IMR-90 (cell line): Measurements from ENCODE around the gene RAC3. TPM values are rescaled to one million over a fixed set of nuclear protein-coding genes. Genes with fewer than 3 reads are reported as not detected.

Experiments used
- ATAC-seq: fragments of 200-7000 bp; cut with Tn5 transposase; 2 replicates; pipeline ENCODE4 v1.9.1; 2020; ENCODE audit warnings: low read depth, mild to moderate bottlenecking, moderate library complexity
- BruUV-seq: library from RNA; stranded (reverse); fragments of 400-500 nt; replicated peaks from 2 replicates; lab custom pipeline; 2021; lab: Mats Ljungman, UMichigan
- CTCF ChIA-PET: fragments of 300-600 bp; formaldehyde crosslinking; extraction: SDS; loops from one replicate; lab custom pipeline; 2021; ENCODE audit warnings: antibody characterized with exemption; lab: Yijun Ruan, JAX
- POLR2A ChIA-PET: fragments of 300-600 bp; sonication (Branson Sonifier 250); formaldehyde crosslinking; loops from one replicate; lab custom pipeline; 2022; ENCODE audit warnings: antibody characterized with exemption; ENCODE audit not compliant: unreplicated experiment; lab: Charles Lee
- DNase-seq: peaks from one replicate; pipeline ENCODE4 v3.0.0; 2013
- H2AFZ ChIP-seq: replicated peaks from 2 replicates; pipeline ENCODE3; 2013; ENCODE audit warnings: low read length, mild to moderate bottlenecking; ENCODE audit not compliant: poor library complexity
- H2AK5ac ChIP-seq: 2 replicates; pipeline ENCODE4 v1.6.1; 2013; ENCODE audit warnings: low read depth, low read length, inconsistent platforms
- H2AK9ac ChIP-seq: replicated peaks from 2 replicates; pipeline ENCODE3; 2013; ENCODE audit warnings: mild to moderate bottlenecking, low read depth, low read length, moderate library complexity; ENCODE audit not compliant: poor library complexity
- H2BK120ac ChIP-seq: 2 replicates; pipeline ENCODE4 v1.6.1; 2013; ENCODE audit warnings: low read depth, low read length, inconsistent platforms
- H2BK15ac ChIP-seq: 3 replicates; pipeline ENCODE4 v1.6.1; 2013; ENCODE audit warnings: low read depth, low read length, inconsistent platforms
- H2BK20ac ChIP-seq: 2 replicates; pipeline ENCODE4 v1.6.1; 2013; ENCODE audit warnings: low read depth, mild to moderate bottlenecking, inconsistent platforms, low read length, moderate library complexity
- H2BK5ac ChIP-seq: 2 replicates; pipeline ENCODE4 v1.6.1; 2013; ENCODE audit warnings: mild to moderate bottlenecking, low read depth, low read length, inconsistent platforms; ENCODE audit not compliant: poor library complexity, severe bottlenecking
- H3K14ac ChIP-seq: replicated peaks from 2 replicates; pipeline ENCODE4 v1.6.1; 2013; ENCODE audit warnings: low read depth, low read length, inconsistent platforms
- H3K18ac ChIP-seq: 2 replicates; pipeline ENCODE4 v1.6.1; 2013; ENCODE audit warnings: low read depth, low read length, control low read depth
- H3K23ac ChIP-seq: 2 replicates; pipeline ENCODE4 v1.6.1; 2013; ENCODE audit warnings: low read depth, low read length, inconsistent platforms
- H3K27ac ChIP-seq: 2 replicates; pipeline ENCODE4 v1.5.1; 2013; ENCODE audit warnings: mild to moderate bottlenecking, control low read depth, low read length; ENCODE audit not compliant: insufficient read depth
- H3K27me3 ChIP-seq: 2 replicates; pipeline ENCODE4 v1.6.1; 2013; ENCODE audit warnings: low read length; ENCODE audit not compliant: control insufficient read depth, insufficient read depth
- H3K36me3 ChIP-seq: 2 replicates; pipeline ENCODE4 v1.6.1; 2013; ENCODE audit warnings: low read length, mixed read lengths; ENCODE audit not compliant: control insufficient read depth, insufficient read depth
- H3K4ac ChIP-seq: 2 replicates; pipeline ENCODE4 v1.6.1; 2013; ENCODE audit warnings: low read depth, low read length, inconsistent platforms
- H3K4me1 ChIP-seq: 2 replicates; pipeline ENCODE4 v1.6.1; 2013; ENCODE audit warnings: low read length, mixed read lengths; ENCODE audit not compliant: control insufficient read depth, insufficient read depth
- H3K4me2 ChIP-seq: 2 replicates; pipeline ENCODE4 v1.6.1; 2013; ENCODE audit warnings: low read depth, mild to moderate bottlenecking, control low read depth, low read length, moderate library complexity
- H3K4me3 ChIP-seq: 2 replicates; pipeline ENCODE4 v1.5.1; 2013; ENCODE audit warnings: low read depth, mild to moderate bottlenecking, control low read depth, low read length, moderate library complexity; ENCODE audit not compliant: insufficient read depth
- H3K56ac ChIP-seq: 2 replicates; pipeline ENCODE4 v1.6.1; 2013; ENCODE audit warnings: low read length, inconsistent platforms; ENCODE audit not compliant: insufficient read depth; ENCODE audit errors: extremely low read depth
- H3K79me1 ChIP-seq, 2 experiments: 2 replicates each; pipeline ENCODE4 v1.6.1; 2013; ENCODE audit warnings: low read length in 2 of 2, inconsistent platforms in 1 of 2, low read depth in 1 of 2
- H3K9ac ChIP-seq: 2 replicates; pipeline ENCODE4 v1.6.1; 2013; ENCODE audit warnings: low read depth, low read length, control low read depth
- H3K9me1 ChIP-seq: 2 replicates; pipeline ENCODE4 v1.6.1; 2013; ENCODE audit warnings: low read length, inconsistent platforms; ENCODE audit not compliant: insufficient read depth
- H3K9me3 ChIP-seq: 2 replicates; pipeline ENCODE4 v1.6.1; 2013; ENCODE audit warnings: low read length; ENCODE audit not compliant: control insufficient read depth, insufficient read depth
- H4K20me1 ChIP-seq: 2 replicates; pipeline ENCODE4 v1.6.1; 2013; ENCODE audit warnings: low read length, inconsistent platforms; ENCODE audit not compliant: insufficient read depth
- H4K5ac ChIP-seq: 2 replicates; pipeline ENCODE4 v1.6.1; 2013; ENCODE audit warnings: mild to moderate bottlenecking, low read depth, low read length, control low read depth
- H4K8ac ChIP-seq, 2 experiments: 2 replicates each; pipeline ENCODE4 v1.6.1; 2013; ENCODE audit warnings: low read depth in 2 of 2, low read length in 2 of 2, control low read depth in 1 of 2, inconsistent platforms in 1 of 2
- H4K91ac ChIP-seq: 2 replicates; pipeline ENCODE4 v1.6.1; 2013; ENCODE audit warnings: low read depth, low read length, inconsistent platforms; ENCODE audit not compliant: insufficient read depth
- BHLHE40 ChIP-seq: fragments of 150-350 bp; IDR thresholded peaks from 2 replicates; pipeline ENCODE4 v1.6.1; 2016; ENCODE audit warnings: mild to moderate bottlenecking, low read depth, low read length
- CTCF ChIP-seq: conservative IDR thresholded peaks from 2 replicates; pipeline ENCODE4 v1.5.1; 2012; ENCODE audit warnings: mild to moderate bottlenecking, low read depth, low read length, improper control_type of control experiment
- MXI1 ChIP-seq: IDR thresholded peaks from 2 replicates; pipeline ENCODE4 v1.6.1; 2012; ENCODE audit warnings: low read depth, mild to moderate bottlenecking, low read length, moderate library complexity, borderline replicate concordance
- POLR2A ChIP-seq: IDR thresholded peaks from 2 replicates; pipeline ENCODE4 v1.6.1; 2012; ENCODE audit warnings: mild to moderate bottlenecking, low read depth, low read length
- WGBS, 2 experiments: methylation state at CpG; one replicate each; pipeline versions ENCODE4 v1.1.5 to v1.1.7; 2013; ENCODE audit warnings: missing lambda C conversion rate in 2 of 2; ENCODE audit not compliant: insufficient read length in 1 of 2; ENCODE audit errors: extremely low coverage in 2 of 2; 5-methylcytosine and 5-hydroxymethylcytosine counted together
- dilution Hi-C: fragments of 300-500 bp; cut with HindIII; formaldehyde crosslinking; loops from one replicate; pipeline ENCODE4 v1.14.3; 2018; ENCODE audit warnings: low sequenced_read_pairs; ENCODE audit not compliant: unreplicated experiment
- in situ Hi-C: fragments of 300-500 bp; cut with MboI; formaldehyde crosslinking; loops from 3 replicates; pipeline ENCODE4 v1.14.3; 2019; ENCODE audit warnings: low sequenced_read_pairs, inconsistent platforms, mixed read lengths
- intact Hi-C: fragments of 100-400 bp; cut with micrococcal nuclease; formaldehyde crosslinking; loops from 2 replicates; pipeline ENCODE4 v1.10.0; 2022
- polyA plus RNA-seq, 3 experiments: library from polyadenylated mRNA; depleted of rRNA; stranded (reverse); fragments of >200 nt; gene quantifications; 2 replicates each; pipeline ENCODE4 v1.2.3, GENCODE V29; 2012; ENCODE audit warnings: low replicate concordance in 1 of 3
- total RNA-seq: library from RNA; depleted of rRNA; stranded (reverse); fragments of >200 nt; gene quantifications from 2 replicates; pipeline ENCODE4 v1.2.3, GENCODE V29; 2012

Gene RAC3
- total and polyA plus RNA-seq, 2 of the 4 experiments (the other 2 are of a cell fraction): 5.7 to 23.4 TPM

- TF ChIP-seq BHLHE40: no peak
Measured at GRCh38 chr17:82064433-82065192, 33.1 kb downstream of the RAC3 start (continued).

- H4K5ac ChIP-seq: peak overlapping the region; percentile 25; the same call in 1 of the 2 replicates
- dilution Hi-C loops: no loop called here
- H4K91ac ChIP-seq: no peak overlapping the region; the same call in 1 of the 2 replicates
- peak overlapping the region; percentile 76 for H3K9ac ChIP-seq
- no peaks in the 10 kb centered on the region for H3K9me3 ChIP-seq
- peak overlapping the region; percentile 100 for H2AFZ ChIP-seq
- peak; percentile 97 for TF ChIP-seq MXI1
- peak; percentile 46; the same call in 1 of the 2 replicates for TF ChIP-seq POLR2A
- no peak for TF ChIP-seq CTCF
- in situ Hi-C loops: no loop called here
- peaks cover 5 to 36% of the 10 kb centered on the region in 2 experiments; a peak in 3 of 4 replicates for H3K79me1 ChIP-seq
- H3K27ac ChIP-seq: peak overlapping the region; percentile 51
- no peak overlapping the region for H2BK120ac ChIP-seq
- H3K14ac ChIP-seq: no peak overlapping the region; the same call in 1 of the 2 replicates
- H3K23ac ChIP-seq: no peak overlapping the region; the same call in 1 of the 2 replicates
- intact Hi-C loops: no loop called here
- DNase-seq (peak; percentile 24), ATAC-seq (peak; percentile 68)
- H3K56ac ChIP-seq: no peak overlapping the region
- H4K20me1 ChIP-seq: peaks cover 3% of the 10 kb centered on the region; the same call in 1 of the 2 replicates
- H2BK15ac ChIP-seq: no peak overlapping the region
- H3K4me2 ChIP-seq: peak overlapping the region; percentile 88
- no peaks in the 10 kb centered on the region; the same call in 1 of the 2 replicates for H3K9me1 ChIP-seq
- H3K4me3 ChIP-seq: peak overlapping the region; percentile 57
- no peak overlapping the region for H2BK20ac ChIP-seq
- peak overlapping the region; percentile 34 to 67; a peak in 3 of 4 replicates for H4K8ac ChIP-seq
- peak overlapping the region; percentile 29 for H3K4ac ChIP-seq
- peak overlapping the region; percentile 43 for H2AK5ac ChIP-seq
- H3K4me1 ChIP-seq: peaks cover 10% of the 10 kb centered on the region
- CTCF ChIA-PET: no interaction called here
- WGBS, 2 experiments: 1% methylated on average over 18 of the region's 47 CpGs; no CpG with 5 or more reads in 1 of the 2 experiments
- no peak overlapping the region for H3K18ac ChIP-seq
- peak overlapping the region; percentile 21 for H2BK5ac ChIP-seq
- H2AK9ac ChIP-seq: peak overlapping the region; percentile 98
- BruUV-seq: no TSS peak
- H3K27me3 ChIP-seq: no peaks in the 10 kb centered on the region
- peaks cover 32% of the 10 kb centered on the region for H3K36me3 ChIP-seq
- POLR2A ChIA-PET: no interaction called here
Measured at GRCh38 chr17:82065193-82065637, 33.7 kb downstream of the RAC3 start.
